HL-60/S4 treated with phorbol 12-myristate 13-acetate at 8.2 ng/mL for 4 days and 3 days (cell line): ENCODE data around the gene ARHGAP6.

ENCODE experiments used
- in situ Hi-C: fragments of 300-500 bp; cut with MboI; formaldehyde crosslinking; loops from 2 replicates; pipeline ENCODE4 v1.15.0; 2022; ENCODE audit warnings: low sequenced_read_pairs

Gene ARHGAP6

GRCh38 chrX:11331788-11332187 lies 333.9 kb downstream of the ARHGAP6 start:
- in situ Hi-C loops: no loop called here

- in situ Hi-C loops: no loop called here
These were observed 336.7 kb downstream of the ARHGAP6 start for GRCh38 chrX:11329021-11329420.

- in situ Hi-C loops: no loop called here
These were observed 337.6 kb downstream of the ARHGAP6 start for GRCh38 chrX:11328134-11328533.

GRCh38 chrX:11321986-11322385 lies 343.7 kb downstream of the ARHGAP6 start:
- in situ Hi-C loops: no loop called here

- in situ Hi-C loops: no loop called here
These were observed 345.8 kb downstream of the ARHGAP6 start for GRCh38 chrX:11319806-11320520.

GRCh38 chrX:11311706-11312105 lies 354.0 kb downstream of the ARHGAP6 start:
- in situ Hi-C loops: no loop called here

GRCh38 chrX:11309220-11309619 lies 356.5 kb downstream of the ARHGAP6 start:
- in situ Hi-C loops: no loop called here

GRCh38 chrX:11305641-11306040 lies 360.1 kb downstream of the ARHGAP6 start:
- in situ Hi-C loops: no loop called here

GRCh38 chrX:11304829-11305228 lies 360.9 kb downstream of the ARHGAP6 start:
- in situ Hi-C loops: no loop called here

GRCh38 chrX:11298600-11298999 lies 367.1 kb downstream of the ARHGAP6 start:
- in situ Hi-C loops: no loop called here

- in situ Hi-C loops: no loop called here
These were observed 369.7 kb downstream of the ARHGAP6 start for GRCh38 chrX:11296051-11296450.

GRCh38 chrX:11293113-11293512 lies 372.6 kb downstream of the ARHGAP6 start, which contains the start of gene AMELX:
Gene AMELX (plus strand): TSS chrX:11293413. CDS start chrX:11294789, 1,376 bp downstream.
- in situ Hi-C loops: no loop called here

- in situ Hi-C loops: no loop called here
These were observed 375.2 kb downstream of the ARHGAP6 start for GRCh38 chrX:11290416-11291102.

- in situ Hi-C loops: no loop called here
These were observed 378.2 kb downstream of the ARHGAP6 start for GRCh38 chrX:11287505-11287904.

GRCh38 chrX:11285651-11286050 lies 380.1 kb downstream of the ARHGAP6 start:
- in situ Hi-C loops: no loop called here

GRCh38 chrX:11282043-11282442 lies 383.7 kb downstream of the ARHGAP6 start:
- in situ Hi-C loops: no loop called here

GRCh38 chrX:11273544-11273943 lies 392.2 kb downstream of the ARHGAP6 start:
- in situ Hi-C loops: no loop called here

- in situ Hi-C loops: no loop called here
These were observed 392.9 kb downstream of the ARHGAP6 start for GRCh38 chrX:11272863-11273262.

GRCh38 chrX:11272290-11272689 lies 393.4 kb downstream of the ARHGAP6 start:
- in situ Hi-C loops: no loop called here

GRCh38 chrX:11269996-11270395 lies 395.7 kb downstream of the ARHGAP6 start:
- in situ Hi-C loops: no loop called here

- in situ Hi-C loops: no loop called here
These were observed 396.7 kb downstream of the ARHGAP6 start for GRCh38 chrX:11269006-11269405.

GRCh38 chrX:11267425-11267824 lies 398.3 kb downstream of the ARHGAP6 start:
- in situ Hi-C loops: no loop called here
